ENCODE data around the gene PCDHGB2. TPM values are rescaled to one million over a fixed set of nuclear protein-coding genes. Genes with fewer than 3 reads are reported as not detected.
"Not testable (repeated sequence)": the region's sequence is repeated elsewhere in the genome, so short reads cannot be mapped to it uniquely, and the experiment has no call there.

The PCDHGB2 gene
- 5.1 TPM for total RNA-seq

DNA sequence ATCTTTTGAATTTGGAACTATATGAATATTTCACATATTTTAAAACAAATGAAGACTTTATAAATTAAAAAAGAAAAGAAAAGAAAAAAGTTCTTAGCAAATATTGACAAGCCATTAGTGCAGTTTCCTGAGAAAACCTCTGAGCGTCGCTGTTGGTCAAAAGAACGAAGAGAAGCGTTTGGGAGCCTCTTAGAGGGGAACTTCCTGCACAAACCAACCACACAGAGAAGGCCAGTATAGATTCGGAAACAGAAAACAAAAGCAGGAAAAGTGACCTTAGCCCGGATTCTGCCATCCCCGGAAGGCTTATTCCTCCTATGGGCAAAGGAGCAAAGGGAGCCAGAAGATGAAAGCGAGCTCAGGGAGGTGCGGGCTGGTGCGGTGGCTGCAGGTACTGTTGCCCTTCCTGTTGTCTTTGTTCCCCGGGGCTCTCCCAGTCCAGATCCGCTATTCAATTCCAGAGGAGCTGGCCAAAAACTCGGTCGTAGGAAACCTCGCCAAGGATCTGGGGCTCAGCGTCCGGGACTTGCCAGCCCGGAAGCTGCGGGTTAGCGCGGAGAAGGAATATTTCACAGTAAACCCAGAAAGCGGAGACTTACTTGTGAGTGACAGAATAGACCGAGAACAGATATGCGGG lies at the start of gene PCDHGB2:
Gene PCDHGB2, plus strand, starts transcription at position 205 of the 637 bp plus-strand sequence. Its CDS starts 142 bp downstream, at position 347.
- DNase-seq (ENCODE audit: low spot score) = no peak

DNA sequence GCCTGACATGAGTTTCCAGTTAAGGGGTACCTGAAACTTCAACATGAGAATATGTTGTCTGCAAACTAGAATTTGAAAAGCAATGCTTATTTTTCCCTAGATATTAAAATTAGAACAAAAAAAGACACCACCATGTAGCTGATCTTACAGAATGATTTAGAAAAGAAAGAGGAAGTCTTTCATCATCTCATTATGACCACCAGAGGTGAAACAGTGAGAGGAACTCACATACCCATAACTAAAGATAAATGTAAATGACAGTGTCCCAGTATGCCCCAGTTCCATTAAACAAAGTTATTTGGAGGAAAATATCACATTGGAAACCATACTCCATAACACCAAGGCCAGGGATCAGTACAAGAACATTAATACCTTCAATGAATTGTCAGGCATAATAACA lies 46.1 kb upstream of the PCDHGB2 start:
- DNase-seq (ENCODE audit: low spot score) = no peak

GRCh38 chr5:141316963-141317362 lies 42.8 kb upstream of the PCDHGB2 start:
- not testable (repeated sequence) for DNase-seq (ENCODE audit: low spot score)

DNA sequence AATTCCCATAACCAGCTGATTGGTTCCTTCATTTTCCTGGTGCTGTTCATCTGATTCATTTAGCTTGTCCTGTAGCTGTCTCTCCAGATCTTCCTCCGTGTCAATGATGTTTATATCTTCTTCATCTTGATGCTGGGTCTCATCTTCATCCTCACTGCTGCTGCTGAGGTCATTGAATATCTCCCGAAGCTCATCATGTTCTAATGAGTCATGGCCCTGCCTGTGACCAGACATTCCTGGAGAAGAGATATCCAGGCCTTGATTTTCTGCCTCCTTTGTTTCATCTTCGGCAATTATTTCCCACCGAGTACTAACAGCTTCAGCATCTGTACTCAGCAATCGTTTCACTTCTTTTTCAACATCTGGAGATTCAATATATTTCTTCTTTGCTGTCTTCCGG lies 40.6 kb upstream of the PCDHGB2 start:
- DNase-seq (ENCODE audit: low spot score) = no peak

DNA sequence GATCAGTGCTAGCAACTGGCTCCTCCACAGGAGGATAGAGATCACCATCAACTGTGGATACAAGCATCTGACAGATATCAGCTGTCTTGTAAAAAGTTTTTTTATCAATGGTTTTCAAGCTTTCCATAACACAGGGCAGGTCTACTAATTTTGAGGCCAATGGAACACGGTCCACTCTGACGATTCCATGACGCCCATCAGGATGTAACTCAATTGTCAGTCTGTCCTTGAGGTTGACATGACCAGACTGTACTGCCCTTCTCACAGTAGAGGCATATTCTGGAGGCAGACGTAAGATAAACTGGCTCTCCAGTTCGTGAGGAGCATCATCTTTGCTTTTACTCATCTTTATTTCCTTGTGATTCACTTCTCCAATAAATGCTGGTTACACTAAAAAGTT lies 40.1 kb upstream of the PCDHGB2 start:
- DNase-seq (ENCODE audit: low spot score) = no peak

- DNase-seq (ENCODE audit: low spot score) = peak; percentile 91
Observed at GRCh38 chr5:141320225-141321169, 39.3 kb upstream of the PCDHGB2 start, which contains the start of gene TAF7. Gene TAF7, minus strand, starts transcription at chr5:141320784. Its CDS starts 740 bp downstream, at chr5:141320044.

DNA sequence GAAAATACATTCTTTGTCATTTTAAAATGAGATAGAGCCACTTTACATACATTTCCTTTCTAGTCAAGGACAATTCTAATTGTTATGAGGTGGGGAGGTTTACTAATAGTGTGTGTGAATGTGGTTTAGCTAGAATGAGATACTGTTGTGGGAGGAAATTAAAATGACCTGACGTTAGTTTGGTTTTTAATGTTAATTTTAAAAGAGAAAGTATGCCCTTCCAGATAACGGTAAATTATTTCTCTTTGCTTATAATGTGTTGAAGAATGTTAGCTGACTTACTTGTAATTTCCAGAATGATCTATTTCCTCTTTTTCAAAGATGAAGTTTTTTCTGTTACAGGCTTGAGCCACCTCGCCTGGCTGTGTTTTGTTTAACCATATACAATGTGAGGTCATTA lies 37.5 kb upstream of the PCDHGB2 start:
- no peak for DNase-seq (ENCODE audit: low spot score)

DNA sequence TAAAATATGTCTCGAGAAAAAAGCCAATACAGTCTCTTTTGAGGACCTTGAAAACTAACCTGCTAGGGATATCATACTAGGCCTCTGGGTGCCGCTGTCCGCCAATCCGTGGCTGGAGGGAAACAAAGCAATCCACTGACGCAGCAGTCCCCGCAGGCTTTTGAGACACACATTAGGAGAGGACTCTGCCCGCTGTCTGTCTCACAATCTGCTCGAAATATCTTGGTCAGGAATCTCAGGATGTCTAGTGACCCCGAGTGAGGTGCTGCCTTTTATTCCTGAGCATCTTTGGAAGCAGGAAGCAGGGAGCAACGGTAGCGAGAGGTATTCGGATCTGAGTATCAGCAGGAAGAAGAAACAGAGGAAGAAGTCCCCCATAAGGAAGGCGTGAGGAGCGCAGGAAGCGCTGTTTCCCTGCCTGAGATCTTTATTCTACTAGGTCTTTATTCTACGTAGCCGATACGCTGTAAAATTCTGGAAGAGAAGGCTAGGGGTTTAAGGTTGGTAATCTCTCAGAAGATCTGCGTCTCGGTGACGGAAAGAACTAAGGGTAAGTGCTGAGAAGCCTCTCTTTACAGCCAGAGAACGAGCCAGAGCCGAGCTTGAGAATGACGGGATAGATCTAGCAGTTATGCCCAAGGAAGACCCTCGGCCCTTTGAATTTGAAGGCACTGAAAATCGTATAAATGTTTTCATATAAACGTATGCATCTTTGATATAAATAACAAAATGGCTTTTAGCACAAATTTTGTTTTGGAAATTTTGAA lies 33.5 kb upstream of the PCDHGB2 start:
- DNase-seq (ENCODE audit: low spot score) = peak; percentile 44

DNA sequence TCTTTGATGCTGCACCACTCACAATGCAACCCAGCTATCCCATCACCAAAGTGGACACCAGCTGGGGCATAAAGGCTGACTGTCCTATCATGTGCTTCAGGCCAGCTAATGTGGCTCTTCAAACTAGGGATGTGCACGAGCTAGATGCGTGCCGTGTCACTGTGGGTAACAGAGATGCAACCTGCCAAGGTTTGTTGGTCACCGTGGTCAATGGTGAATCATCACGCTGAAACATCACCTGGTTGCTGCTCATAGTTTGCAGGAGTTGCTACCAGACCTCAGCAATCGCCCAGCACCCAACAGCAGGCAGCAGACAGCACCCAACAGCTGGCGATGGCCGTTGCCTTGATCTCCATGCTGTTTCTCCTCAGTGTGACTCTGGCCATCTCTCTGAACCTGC lies 31.6 kb upstream of the PCDHGB2 start:
- no peak for DNase-seq (ENCODE audit: low spot score)

GRCh38 chr5:141330299-141331080 lies 29.3 kb upstream of the PCDHGB2 start, which contains the start of gene PCDHGA1:
Gene PCDHGA1, plus strand, starts transcription at chr5:141330514.
- DNase-seq (ENCODE audit: low spot score) = no peak

GRCh38 chr5:141332571-141332970 lies 27.2 kb upstream of the PCDHGB2 start:
- not testable (repeated sequence) for DNase-seq (ENCODE audit: low spot score)

- DNase-seq (ENCODE audit: low spot score) = no peak
Observed at GRCh38 chr5:141338538-141339306, 21.1 kb upstream of the PCDHGB2 start, which contains the start of gene PCDHGA2. Gene PCDHGA2, plus strand, starts transcription at chr5:141338760.

DNA sequence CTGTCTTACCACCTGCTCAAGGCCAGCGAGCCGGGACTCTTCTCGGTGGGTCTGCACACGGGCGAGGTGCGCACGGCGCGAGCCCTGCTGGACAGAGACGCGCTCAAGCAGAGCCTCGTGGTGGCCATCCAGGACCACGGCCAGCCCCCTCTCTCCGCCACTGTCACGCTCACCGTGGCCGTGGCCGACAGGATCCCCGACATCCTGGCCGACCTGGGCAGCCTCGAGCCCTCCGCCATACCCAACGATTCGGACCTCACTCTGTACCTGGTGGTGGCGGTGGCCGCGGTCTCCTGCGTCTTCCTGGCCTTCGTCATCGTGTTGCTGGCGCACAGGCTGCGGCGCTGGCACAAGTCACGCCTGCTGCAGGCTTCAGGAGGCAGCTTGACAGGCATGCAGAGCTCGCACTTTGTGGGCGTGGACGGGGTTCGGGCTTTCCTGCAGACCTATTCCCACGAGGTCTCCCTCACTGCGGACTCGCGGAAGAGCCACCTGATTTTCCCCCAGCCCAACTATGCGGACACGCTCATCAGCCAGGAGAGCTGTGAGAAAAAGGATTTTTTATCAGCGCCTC lies 18.9 kb upstream of the PCDHGB2 start:
- not testable (repeated sequence) for DNase-seq (ENCODE audit: low spot score)

- DNase-seq (ENCODE audit: low spot score) = no peak
Observed at GRCh38 chr5:141342773-141343172, 17.0 kb upstream of the PCDHGB2 start.

DNA sequence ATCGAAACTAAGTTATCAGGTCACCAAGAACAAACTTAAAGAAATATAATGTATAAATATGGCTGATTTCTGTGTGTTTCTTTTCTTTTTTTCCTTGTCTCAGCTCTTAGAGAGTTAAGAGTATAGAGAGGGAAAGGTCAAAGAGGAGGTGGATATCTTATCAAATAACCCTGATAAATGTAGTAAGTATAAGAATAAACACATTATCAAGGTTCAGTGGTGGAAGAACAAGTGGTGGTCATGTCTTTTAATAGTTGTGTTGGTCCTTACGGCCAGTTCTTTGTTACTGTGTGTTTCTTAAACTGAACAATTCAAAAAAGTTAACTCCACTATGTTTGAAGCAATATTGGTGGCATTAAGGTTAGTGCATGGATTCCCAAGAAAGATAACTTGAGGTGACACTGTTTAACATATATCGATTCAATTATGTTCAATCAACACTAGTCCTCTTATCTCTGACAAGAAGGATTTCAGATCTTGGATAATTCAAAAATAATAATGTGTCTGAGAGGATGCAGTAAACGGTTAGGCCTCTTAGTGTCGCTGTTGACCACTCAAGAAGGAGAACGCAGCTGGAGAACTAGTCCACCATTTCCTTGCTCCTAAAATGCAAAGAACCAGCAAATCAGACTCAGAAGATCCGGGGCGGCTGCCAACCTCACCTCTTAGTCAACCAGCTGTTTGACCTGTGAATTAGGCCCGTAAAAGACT lies 16.4 kb upstream of the PCDHGB2 start, which contains the start of gene PCDHGA3:
Gene PCDHGA3, plus strand, starts transcription at position 588 of the 711 bp plus-strand sequence. CDS start 205 bp downstream, outside the sequence.
- DNase-seq (ENCODE audit: low spot score) = no peak

DNA sequence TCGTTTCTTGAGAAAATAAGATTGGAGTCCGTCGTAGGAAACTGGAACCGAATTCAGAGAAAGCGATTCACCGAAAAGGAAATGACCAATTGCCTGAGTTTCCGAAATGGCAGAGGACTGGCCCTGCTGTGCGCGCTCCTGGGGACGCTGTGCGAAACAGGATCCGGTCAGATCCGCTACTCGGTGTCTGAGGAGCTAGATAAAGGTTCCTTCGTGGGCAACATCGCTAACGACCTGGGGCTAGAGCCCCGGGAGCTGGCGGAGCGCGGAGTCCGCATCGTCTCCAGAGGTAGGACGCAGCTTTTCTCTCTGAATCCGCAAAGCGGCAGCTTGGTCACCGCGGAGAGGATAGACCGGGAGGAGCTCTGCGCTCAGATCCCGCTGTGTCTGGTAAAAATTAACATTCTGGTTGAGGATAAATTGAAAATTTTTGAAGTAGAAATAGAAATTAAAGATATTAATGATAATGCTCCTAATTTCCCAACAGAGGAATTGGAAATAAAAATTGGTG lies 15.8 kb upstream of the PCDHGB2 start:
- DNase-seq (ENCODE audit: low spot score) = no peak

- DNase-seq (ENCODE audit: low spot score) = no peak
Observed at GRCh38 chr5:141345327-141345726, 14.5 kb upstream of the PCDHGB2 start.

- DNase-seq (ENCODE audit: low spot score) = not testable (repeated sequence)
Observed at GRCh38 chr5:141346017-141346416, 13.8 kb upstream of the PCDHGB2 start.

All from mucosa of gallbladder (tissue), 1 donor.